ENCODE measurements around the gene TALDO1.

TALDO1 gene

DNA sequence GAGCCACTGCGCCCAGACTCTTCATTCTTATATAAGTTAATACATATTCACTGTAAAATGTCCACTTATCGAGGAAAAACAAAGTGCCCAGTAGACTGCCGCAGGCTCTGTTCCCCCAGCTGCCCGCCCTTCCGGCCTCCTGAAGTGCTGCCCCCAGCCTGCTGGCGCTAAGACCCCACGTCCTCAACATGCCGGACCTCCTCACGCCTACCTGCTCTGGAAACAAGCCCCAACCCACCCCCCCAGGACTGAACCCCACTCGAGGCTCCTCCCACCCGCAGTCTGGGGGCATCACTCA, 28.9 kb downstream of the TALDO1 start:
- Histone ChIP-seq H3K9me3 (ENCODE audit: control insufficient read depth, low read depth, low read length) (no peaks in the 10 kb centered on the region), H3K27me3 (ENCODE audit: control insufficient read depth, insufficient read depth, low read length) (no peaks in the 10 kb centered on the region), H3K27ac (ENCODE audit: low read length) (no peak overlapping the region), H3K4me1 (ENCODE audit: control insufficient read depth, low read depth, low read length) (no peaks in the 10 kb centered on the region), H3K36me3 (ENCODE audit: control insufficient read depth, low read depth, low read length) (peaks cover 5% of the 10 kb centered on the region), H3K4me3 (ENCODE audit: low read length) (peak overlapping the region; percentile 77), H3K9ac (ENCODE audit: low read length) (peak overlapping the region; percentile 81)

DNA sequence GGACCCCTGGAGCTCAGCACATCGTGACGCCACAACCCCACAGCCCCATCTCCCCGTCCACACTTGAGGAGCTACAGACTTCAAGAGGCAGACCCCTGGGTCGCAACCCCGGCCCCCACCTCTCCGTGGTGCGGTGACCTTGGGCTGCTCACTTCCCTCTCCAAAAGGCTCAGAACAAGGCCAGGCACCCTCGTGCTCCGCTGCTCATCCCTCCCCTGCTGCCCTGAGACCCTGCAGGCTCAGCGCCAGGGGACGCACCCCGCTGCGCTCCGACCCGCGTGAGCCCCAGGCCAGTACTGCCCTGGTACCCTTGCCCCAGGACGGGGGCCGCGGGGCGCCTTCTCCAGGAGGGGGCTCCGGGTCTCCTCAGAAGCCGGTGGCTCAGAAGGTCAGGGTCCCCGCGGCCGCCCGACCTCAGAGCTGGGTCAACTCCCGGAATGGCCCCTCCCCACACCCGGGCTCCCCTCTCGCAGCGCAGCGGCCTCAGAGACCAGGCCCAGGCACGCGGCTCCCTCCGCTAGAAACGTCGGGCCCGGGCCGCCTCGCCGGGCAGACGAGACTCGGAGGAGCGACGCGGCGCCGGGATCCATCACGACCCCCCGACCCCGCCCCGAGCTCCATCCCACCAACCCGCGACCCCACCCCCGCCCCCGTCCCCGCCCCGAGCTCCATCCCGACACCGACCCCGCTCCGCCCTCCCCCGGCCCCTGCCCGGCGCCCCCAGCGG, 29.5 kb downstream of the TALDO1 start:
- Histone ChIP-seq H3K9ac (ENCODE audit: low read length) (peak overlapping the region; percentile 81), H3K27ac (ENCODE audit: low read length) (no peak overlapping the region), H3K4me3 (ENCODE audit: low read length) (peak overlapping the region; percentile 77), H3K36me3 (ENCODE audit: control insufficient read depth, low read depth, low read length) (peaks cover 5% of the 10 kb centered on the region), H3K9me3 (ENCODE audit: control insufficient read depth, low read depth, low read length) (no peaks in the 10 kb centered on the region), H3K27me3 (ENCODE audit: control insufficient read depth, insufficient read depth, low read length) (no peaks in the 10 kb centered on the region), H3K4me1 (ENCODE audit: control insufficient read depth, low read depth, low read length) (no peaks in the 10 kb centered on the region)

DNA sequence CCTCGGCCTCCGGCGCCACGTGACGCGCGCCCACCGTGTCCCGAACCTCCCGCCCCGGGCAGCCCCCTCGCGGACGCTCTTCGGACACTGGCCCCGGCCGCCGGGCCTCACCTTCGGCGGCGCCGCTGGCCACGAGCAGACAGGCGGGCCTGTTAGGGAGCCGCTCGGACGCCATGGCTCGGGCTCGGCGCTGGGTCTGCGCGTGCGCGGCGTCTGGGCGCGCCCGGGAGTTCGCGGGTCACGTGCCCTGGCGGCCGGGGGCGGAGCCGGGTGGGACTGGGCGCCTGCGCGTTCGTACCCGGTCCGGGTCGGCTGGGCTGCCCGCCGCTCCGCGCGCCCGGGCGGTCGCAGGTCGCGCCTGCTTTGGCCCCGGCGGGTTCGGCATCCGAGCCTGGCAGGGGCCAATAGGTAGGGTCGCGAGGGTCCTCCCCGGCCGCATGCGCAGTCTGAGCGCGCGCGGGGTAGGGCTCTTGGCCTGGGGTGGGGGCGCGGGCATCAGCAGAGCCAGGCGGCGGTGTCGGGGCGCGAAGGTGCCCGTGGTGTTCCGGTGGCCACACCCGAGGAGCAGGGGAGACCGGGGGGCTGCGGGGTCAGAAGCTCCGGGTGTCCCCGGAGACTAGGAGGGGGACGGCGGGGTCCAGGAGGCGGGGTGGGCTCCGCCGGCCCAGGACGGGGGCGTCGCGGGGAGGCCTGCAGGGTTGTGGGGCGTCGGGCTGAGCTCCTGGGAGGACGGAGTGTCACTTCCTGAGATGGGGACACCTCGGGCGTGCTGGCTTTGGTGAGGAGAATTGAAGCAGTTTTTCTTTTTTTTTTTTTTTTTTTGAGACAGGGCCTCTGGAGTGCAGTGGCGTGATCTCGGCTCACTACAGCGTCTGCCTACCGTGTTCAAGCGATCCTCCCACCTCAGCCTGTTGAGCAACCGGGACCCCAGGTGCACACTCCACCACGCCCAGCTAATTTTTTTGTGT, 30.3 kb downstream of the TALDO1 start, which contains the start of gene GATD1:
Gene GATD1, minus strand, starts transcription at position 200 of the 968 bp plus-strand sequence. Its CDS starts 25 bp downstream, at position 175.
- H3K9me3 ChIP-seq (ENCODE audit: control insufficient read depth, low read depth, low read length), result no peaks in the 10 kb centered on the region
- peak within 1 kb of the TSS; percentile 77 for H3K4me3 ChIP-seq (ENCODE audit: low read length)
- no peaks in the 10 kb centered on the region for H3K4me1 ChIP-seq (ENCODE audit: control insufficient read depth, low read depth, low read length)
- peak within 1 kb of the TSS; percentile 81 for H3K9ac ChIP-seq (ENCODE audit: low read length)
- peaks cover 5% of the 10 kb centered on the region for H3K36me3 ChIP-seq (ENCODE audit: control insufficient read depth, low read depth, low read length)
- H3K27ac ChIP-seq (ENCODE audit: low read length), result no peak within 1 kb of the TSS
- H3K27me3 ChIP-seq (ENCODE audit: control insufficient read depth, insufficient read depth, low read length), result no peaks in the 10 kb centered on the region

DNA sequence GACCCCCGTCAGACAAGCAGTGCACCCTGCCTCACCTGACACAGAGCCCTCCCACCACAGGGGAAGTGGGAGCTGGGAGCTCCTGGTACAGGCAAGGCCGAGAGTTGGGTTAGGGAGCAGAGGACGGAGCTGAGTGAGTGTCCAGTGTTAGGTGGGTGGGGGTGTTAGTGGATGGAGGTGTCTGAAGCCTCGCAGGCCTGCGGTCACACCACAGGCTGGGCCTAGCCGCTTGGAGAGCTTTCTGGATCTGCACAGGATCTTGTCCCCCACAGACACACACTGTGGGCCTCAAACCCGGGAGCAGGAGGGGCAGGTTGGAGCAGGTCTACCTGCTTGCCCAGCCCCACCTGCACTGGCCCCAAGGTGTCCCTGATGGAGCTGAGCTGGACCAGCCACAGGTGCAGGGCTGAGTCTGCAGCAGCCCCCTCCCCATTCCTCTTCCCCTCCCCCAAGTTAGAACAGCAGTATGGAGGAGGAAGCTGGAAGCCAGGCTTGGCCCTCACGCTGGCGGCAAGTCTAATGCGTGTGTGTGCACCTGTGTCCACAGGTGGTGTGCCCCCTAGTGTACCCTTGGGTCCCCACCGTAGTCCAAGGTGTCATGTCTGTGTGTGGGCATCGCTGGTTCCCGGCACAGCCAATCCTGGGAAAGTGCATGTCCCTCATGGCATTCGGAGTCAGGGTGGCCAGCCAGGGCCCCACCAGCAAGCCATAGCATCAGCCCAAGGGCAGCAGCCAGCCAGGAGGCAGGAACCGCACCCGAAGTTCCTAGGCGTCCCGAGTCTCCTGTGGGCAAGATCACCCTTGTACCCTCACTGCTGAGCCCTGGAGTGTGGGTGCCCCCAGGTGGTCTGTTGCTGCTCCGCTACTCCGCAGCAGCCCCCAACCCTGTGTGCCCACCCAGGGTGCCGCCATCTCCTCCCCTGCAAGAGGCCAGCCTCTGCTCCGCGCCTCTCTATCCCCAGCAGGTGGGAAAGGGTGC, 32.0 kb downstream of the TALDO1 start:
- Histone ChIP-seq H3K27ac (ENCODE audit: low read length) (no peak overlapping the region), H3K9ac (ENCODE audit: low read length) (no peak overlapping the region), H3K27me3 (ENCODE audit: control insufficient read depth, insufficient read depth, low read length) (no peaks in the 10 kb centered on the region), H3K4me1 (ENCODE audit: control insufficient read depth, low read depth, low read length) (peaks cover 5% of the 10 kb centered on the region), H3K9me3 (ENCODE audit: control insufficient read depth, low read depth, low read length) (no peaks in the 10 kb centered on the region), H3K4me3 (ENCODE audit: low read length) (no peak overlapping the region), H3K36me3 (ENCODE audit: control insufficient read depth, low read depth, low read length) (no peaks in the 10 kb centered on the region)

DNA sequence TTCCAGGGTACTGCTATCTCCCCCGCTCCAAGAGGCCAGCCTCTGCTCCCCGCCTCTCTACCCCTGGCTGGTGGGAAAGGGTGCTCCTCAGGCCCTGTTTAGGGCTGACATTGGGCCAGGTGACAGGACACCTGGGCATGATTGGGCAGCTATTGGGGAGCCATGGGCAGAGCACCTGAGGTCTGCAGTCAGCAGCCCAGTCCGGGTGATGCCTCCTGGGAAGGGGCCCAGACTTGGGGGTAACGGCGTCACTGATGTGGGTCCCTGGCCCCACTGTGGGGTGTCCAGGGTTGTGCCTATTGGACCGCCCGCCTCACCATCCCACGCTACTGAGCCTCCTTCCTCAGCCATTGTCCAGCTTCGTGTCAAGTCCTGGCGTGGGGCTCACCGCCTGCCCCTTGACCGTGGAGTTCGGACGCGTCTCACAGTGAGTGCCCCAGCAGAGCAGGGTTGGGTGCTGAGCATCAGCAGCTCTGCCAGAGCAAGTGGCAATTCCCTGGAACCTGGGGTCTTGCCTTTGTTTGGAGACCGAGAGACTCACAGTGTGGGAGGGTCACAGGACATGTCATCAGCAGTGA, 32.8 kb downstream of the TALDO1 start:
- H3K36me3 ChIP-seq (ENCODE audit: control insufficient read depth, low read depth, low read length), result no peaks in the 10 kb centered on the region
- no peak overlapping the region for H3K9ac ChIP-seq (ENCODE audit: low read length)
- no peaks in the 10 kb centered on the region for H3K27me3 ChIP-seq (ENCODE audit: control insufficient read depth, insufficient read depth, low read length)
- H3K4me3 ChIP-seq (ENCODE audit: low read length), result no peak overlapping the region
- peaks cover 5% of the 10 kb centered on the region for H3K4me1 ChIP-seq (ENCODE audit: control insufficient read depth, low read depth, low read length)
- H3K9me3 ChIP-seq (ENCODE audit: control insufficient read depth, low read depth, low read length), result no peaks in the 10 kb centered on the region
- H3K27ac ChIP-seq (ENCODE audit: low read length), result no peak overlapping the region

DNA sequence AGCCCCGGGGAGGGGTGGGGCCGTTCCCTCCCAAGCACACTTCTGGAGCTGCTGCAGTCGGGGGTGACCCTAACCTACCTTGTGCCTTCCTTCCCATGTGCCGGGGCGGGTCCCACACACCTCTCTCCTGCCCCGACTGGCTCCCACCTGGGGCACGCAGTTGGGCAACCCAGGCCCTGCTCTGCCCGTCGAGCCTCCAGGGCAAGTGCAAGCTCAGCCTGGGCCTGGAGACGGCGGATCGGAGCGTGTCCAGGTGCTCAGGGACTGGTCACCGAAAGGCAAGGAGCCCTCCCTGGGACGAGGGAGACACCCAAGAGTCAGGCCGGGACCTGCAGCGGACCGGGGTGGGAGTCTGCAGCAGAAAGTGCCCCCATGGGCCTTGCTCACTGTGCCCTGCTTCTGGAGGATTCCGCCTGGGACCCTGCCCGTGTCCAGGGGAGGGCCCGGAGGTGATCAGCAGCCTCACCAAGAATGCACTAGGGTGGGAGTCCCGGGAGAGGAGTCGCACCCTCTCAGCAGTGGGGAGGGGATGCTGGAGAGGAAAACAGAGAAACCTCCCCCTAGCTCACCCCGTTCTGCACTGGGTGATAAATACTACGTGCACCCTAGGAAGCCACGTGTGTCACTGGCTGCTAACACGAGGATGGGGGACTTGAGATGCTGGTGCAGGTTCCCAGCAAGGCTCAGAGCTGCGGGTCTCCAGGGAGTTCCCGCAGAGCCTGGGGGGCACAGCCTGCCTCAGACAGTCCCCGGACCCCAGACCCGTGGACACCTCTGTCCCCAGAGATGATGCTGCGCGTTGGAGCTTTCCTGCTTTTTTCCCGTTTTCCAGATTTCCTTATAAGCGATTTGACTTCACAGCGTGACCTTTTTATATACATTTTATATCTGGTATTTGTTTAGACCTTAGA, 35.3 kb downstream of the TALDO1 start:
- Histone ChIP-seq H3K9me3 (ENCODE audit: control insufficient read depth, low read depth, low read length) (no peaks in the 10 kb centered on the region), H3K9ac (ENCODE audit: low read length) (no peak overlapping the region), H3K27me3 (ENCODE audit: control insufficient read depth, insufficient read depth, low read length) (no peaks in the 10 kb centered on the region), H3K27ac (ENCODE audit: low read length) (no peak overlapping the region), H3K4me1 (ENCODE audit: control insufficient read depth, low read depth, low read length) (peaks cover 5% of the 10 kb centered on the region), H3K4me3 (ENCODE audit: low read length) (no peak overlapping the region), H3K36me3 (ENCODE audit: control insufficient read depth, low read depth, low read length) (no peaks in the 10 kb centered on the region)

DNA sequence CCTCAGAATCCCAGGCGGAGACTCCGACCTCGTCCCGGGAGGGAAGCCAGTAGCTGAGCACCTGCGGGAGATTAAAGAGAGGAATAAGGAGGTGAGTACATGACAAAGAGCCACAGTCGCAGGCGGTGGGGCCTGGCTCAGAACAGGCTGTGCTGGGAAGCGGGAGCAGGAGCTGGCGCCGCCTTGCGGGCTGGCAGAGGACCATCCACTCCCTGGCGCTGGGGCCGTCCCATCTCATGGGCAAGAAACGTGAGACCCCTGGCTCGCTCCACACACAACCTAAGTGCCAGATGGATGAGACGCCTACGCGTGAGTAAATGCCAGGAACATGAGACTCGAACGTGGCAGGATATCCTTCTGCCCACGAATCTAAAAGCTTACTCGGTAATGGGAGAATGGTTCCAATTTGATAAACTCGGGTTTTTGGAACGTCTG, 36.3 kb downstream of the TALDO1 start:
- no peaks in the 10 kb centered on the region for H3K27me3 ChIP-seq (ENCODE audit: control insufficient read depth, insufficient read depth, low read length)
- H3K9me3 ChIP-seq (ENCODE audit: control insufficient read depth, low read depth, low read length), result no peaks in the 10 kb centered on the region
- no peak overlapping the region for H3K9ac ChIP-seq (ENCODE audit: low read length)
- H3K36me3 ChIP-seq (ENCODE audit: control insufficient read depth, low read depth, low read length), result no peaks in the 10 kb centered on the region
- H3K4me3 ChIP-seq (ENCODE audit: low read length), result peak overlapping the region; percentile 32
- peaks cover 5% of the 10 kb centered on the region for H3K4me1 ChIP-seq (ENCODE audit: control insufficient read depth, low read depth, low read length)
- H3K27ac ChIP-seq (ENCODE audit: low read length), result no peak overlapping the region

DNA sequence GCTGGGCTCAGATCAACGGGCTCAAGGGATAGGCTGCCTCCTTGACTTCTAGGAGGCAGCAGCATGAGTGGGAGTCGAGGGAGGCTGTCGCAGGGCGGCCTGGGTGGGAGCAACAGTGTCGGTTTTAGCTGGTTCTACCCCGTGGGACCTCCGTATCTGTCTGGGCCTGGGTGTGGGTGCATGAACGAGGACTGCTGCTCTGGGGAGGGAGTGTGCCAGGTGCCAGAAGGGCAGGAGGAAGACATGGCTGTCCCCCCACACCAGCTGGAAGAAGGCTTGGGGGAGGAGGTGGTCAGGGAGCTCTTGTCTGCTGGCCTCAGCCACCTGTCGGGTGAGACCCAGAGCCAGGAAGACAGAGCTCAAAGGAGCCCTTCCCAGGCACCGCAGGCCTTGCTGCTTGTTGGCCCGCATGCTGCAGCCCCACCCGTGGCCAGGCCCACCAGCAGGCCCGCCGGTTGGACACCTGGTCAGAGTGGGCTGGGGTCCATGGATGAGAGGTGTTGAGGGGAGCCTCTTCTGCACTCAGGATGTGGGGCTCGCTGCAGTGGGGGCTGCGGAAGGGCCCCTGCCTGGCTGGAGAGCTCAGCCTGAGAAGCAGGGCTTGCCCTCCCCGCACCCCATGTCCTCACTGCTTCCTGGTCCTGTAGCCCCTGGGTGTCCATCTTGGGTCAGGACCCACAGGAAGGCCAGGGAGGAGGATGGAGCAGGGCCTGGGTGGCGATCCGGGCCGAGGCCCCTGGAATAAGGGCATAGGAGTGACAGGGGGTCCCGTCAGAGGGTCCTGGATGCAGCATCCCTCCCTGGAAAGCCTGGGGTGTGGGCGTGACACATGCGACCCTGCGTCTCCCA, 39.2 kb downstream of the TALDO1 start:
- Histone ChIP-seq H3K4me3 (ENCODE audit: low read length) (no peak overlapping the region), H3K36me3 (ENCODE audit: control insufficient read depth, low read depth, low read length) (no peaks in the 10 kb centered on the region), H3K27me3 (ENCODE audit: control insufficient read depth, insufficient read depth, low read length) (no peaks in the 10 kb centered on the region), H3K27ac (ENCODE audit: low read length) (no peak overlapping the region), H3K9me3 (ENCODE audit: control insufficient read depth, low read depth, low read length) (no peaks in the 10 kb centered on the region), H3K4me1 (ENCODE audit: control insufficient read depth, low read depth, low read length) (peaks cover 14% of the 10 kb centered on the region), H3K9ac (ENCODE audit: low read length) (no peak overlapping the region)

DNA sequence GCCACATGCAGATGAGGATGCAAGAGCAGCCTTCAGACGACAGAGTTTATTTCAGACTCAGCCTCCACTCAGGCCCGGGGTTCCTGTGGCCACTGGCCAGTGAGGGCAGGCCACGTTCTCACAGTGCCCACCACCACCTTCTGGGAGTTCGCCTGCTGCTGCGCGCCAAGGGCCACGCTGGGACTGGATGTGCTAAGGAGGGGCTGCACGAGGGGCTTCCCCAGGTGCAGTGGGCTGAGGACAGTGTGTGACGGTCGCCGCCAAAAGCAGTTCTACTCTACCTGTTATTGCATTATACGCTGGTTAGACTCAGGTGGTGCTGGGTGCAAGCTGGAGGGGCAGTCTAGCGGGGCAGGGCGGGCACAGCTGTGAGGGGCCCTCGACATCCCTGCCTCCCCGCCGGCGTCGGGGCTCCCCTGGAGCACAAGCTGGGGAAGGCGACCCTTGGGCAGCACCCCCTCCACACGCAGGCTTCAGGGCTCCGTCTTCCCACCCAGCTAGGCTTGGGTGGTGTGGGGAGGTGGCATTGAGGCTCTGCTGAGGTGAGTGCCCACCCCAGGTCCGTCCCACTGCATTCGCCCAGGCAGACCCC, 39.9 kb downstream of the TALDO1 start:
- Histone ChIP-seq H3K4me1 (ENCODE audit: control insufficient read depth, low read depth, low read length) (peaks cover 14% of the 10 kb centered on the region), H3K27ac (ENCODE audit: low read length) (no peak overlapping the region), H3K27me3 (ENCODE audit: control insufficient read depth, insufficient read depth, low read length) (no peaks in the 10 kb centered on the region), H3K9ac (ENCODE audit: low read length) (no peak overlapping the region), H3K9me3 (ENCODE audit: control insufficient read depth, low read depth, low read length) (no peaks in the 10 kb centered on the region), H3K36me3 (ENCODE audit: control insufficient read depth, low read depth, low read length) (peaks cover 4% of the 10 kb centered on the region), H3K4me3 (ENCODE audit: low read length) (no peak overlapping the region)

All from iPS-18a (cell line).